GM12874 (cell line): ENCODE measurements around the gene ZNF652.

Experiments used
- CTCF ChIP-seq: IDR thresholded peaks from 2 replicates; pipeline ENCODE4 v1.5.1; 2011; ENCODE audit warnings: low read depth, mild to moderate bottlenecking, control low read depth, low read length, moderate library complexity; ENCODE audit not compliant: insufficient read depth

ZNF652 gene

GRCh38 chr17:49318435-49318965, 43.5 kb downstream of the ZNF652 start:
- no peak for TF ChIP-seq CTCF

- no peak for TF ChIP-seq CTCF
These were observed 45.0 kb downstream of the ZNF652 start for GRCh38 chr17:49316889-49317675.

GRCh38 chr17:49316258-49316570, 45.8 kb downstream of the ZNF652 start:
- TF ChIP-seq CTCF: no peak

- TF ChIP-seq CTCF: peak; percentile 66
These were observed 46.3 kb downstream of the ZNF652 start for GRCh38 chr17:49315551-49316257.

- no peak for TF ChIP-seq CTCF
These were observed 49.3 kb downstream of the ZNF652 start for GRCh38 chr17:49312722-49313121.

GRCh38 chr17:49299996-49300395, 62.1 kb downstream of the ZNF652 start:
- TF ChIP-seq CTCF: no peak

- no peak for TF ChIP-seq CTCF
These were observed 63.6 kb downstream of the ZNF652 start for GRCh38 chr17:49298371-49298976.
